HG03469 (cell line): ENCODE data around the gene SNX14.
A peak's percentile ranks its signal among the peaks of the same experiment; 100 is the strongest.
"Not testable (repeated sequence)": the region's sequence is repeated elsewhere in the genome, so short reads cannot be mapped to it uniquely, and the experiment has no call there.

Experiments
- ATAC-seq: cut with Tn5 transposase; IDR thresholded peaks from one replicate; pipeline ENCODE4 v1.9.1; 2021; ENCODE audit warnings: mild to moderate bottlenecking, moderate library complexity, moderate number of reproducible peaks; ENCODE audit not compliant: unreplicated experiment

Gene SNX14, protein sequence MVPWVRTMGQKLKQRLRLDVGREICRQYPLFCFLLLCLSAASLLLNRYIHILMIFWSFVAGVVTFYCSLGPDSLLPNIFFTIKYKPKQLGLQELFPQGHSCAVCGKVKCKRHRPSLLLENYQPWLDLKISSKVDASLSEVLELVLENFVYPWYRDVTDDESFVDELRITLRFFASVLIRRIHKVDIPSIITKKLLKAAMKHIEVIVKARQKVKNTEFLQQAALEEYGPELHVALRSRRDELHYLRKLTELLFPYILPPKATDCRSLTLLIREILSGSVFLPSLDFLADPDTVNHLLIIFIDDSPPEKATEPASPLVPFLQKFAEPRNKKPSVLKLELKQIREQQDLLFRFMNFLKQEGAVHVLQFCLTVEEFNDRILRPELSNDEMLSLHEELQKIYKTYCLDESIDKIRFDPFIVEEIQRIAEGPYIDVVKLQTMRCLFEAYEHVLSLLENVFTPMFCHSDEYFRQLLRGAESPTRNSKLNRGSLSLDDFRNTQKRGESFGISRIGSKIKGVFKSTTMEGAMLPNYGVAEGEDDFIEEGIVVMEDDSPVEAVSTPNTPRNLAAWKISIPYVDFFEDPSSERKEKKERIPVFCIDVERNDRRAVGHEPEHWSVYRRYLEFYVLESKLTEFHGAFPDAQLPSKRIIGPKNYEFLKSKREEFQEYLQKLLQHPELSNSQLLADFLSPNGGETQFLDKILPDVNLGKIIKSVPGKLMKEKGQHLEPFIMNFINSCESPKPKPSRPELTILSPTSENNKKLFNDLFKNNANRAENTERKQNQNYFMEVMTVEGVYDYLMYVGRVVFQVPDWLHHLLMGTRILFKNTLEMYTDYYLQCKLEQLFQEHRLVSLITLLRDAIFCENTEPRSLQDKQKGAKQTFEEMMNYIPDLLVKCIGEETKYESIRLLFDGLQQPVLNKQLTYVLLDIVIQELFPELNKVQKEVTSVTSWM

DNA sequence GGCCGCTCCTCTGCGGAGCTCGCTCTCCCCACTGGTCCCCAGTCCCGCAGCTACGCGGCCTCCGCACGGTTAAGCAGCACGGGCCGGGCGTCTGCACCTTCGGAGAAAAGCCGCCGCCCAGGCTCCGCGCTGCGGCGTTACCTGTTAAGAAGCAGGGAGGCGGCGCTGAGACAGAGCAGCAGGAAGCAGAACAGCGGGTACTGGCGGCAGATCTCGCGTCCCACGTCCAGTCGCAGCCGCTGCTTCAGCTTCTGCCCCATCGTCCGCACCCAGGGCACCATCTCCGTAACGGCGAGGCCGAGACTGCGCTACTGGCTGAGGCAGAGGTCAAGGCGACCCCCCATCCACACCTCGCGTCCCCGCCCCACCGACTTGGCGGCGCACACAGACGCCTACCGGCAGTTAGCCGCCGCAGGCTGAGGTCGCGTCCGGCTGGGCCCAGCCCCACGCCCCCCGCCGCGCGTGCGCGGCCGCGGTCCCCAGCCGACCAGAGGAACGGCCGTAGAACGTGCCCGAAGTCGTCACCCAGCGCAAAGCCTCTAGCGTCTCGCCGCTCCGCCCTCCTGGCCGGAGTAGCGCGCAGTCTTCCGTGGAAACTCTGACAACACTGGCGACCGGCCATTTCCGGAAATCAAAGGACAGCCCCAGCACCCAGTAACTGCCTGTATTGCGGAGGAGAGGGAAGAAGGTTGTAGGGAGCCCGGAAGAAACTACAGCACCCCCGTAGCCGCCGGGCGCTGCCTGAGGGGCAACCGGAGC, at the start of gene SNX14:
SNX14 (minus strand) TSS at position 421 of the 759 bp plus-strand sequence; CDS start at position 281, 140 bp downstream.
- peak; percentile 88 for ATAC-seq

DNA sequence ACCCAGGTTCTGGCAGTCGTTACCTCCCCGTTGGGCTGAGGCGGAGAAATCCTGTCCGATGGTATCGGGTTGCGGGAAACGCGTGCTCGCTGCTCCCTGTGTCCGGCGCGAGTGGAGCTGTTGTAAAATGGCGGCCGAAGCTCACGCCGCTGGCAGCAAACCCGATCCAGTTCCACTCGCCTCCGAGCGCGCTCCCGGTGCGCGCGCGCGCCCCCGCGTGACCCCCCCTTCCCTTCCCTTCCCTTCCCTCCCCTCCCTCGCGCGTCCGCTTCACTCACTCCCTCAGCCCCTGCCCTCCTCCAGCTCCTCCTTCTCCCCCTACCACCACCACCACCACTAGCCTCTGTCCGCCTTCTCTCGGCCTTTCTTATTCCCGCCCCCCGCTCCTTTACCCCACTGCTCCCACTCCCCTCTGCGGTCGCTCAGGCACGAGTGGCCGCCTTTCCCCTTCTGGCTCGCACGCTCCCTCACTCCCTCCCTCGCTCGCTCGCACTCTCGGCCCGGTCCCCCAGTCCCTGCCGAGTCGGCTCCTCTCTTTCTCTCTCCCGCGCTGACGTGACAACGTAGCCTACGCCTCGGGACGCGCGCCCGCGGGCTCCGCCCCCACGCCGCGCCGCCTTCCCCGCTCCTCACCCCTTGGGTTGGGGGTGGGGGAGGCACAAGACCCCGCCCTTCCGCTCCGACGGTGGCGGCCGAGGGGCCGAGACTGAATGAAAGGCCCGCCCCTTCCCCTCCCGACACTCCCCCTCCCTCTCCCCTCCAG, 49.3 kb upstream of the SNX14 start, which contains the start of gene SYNCRIP:
SYNCRIP (minus strand) TSS at position 113 of the 763 bp plus-strand sequence. CDS start 1,447 bp downstream, outside the sequence.
- peak; percentile 66 for ATAC-seq

DNA sequence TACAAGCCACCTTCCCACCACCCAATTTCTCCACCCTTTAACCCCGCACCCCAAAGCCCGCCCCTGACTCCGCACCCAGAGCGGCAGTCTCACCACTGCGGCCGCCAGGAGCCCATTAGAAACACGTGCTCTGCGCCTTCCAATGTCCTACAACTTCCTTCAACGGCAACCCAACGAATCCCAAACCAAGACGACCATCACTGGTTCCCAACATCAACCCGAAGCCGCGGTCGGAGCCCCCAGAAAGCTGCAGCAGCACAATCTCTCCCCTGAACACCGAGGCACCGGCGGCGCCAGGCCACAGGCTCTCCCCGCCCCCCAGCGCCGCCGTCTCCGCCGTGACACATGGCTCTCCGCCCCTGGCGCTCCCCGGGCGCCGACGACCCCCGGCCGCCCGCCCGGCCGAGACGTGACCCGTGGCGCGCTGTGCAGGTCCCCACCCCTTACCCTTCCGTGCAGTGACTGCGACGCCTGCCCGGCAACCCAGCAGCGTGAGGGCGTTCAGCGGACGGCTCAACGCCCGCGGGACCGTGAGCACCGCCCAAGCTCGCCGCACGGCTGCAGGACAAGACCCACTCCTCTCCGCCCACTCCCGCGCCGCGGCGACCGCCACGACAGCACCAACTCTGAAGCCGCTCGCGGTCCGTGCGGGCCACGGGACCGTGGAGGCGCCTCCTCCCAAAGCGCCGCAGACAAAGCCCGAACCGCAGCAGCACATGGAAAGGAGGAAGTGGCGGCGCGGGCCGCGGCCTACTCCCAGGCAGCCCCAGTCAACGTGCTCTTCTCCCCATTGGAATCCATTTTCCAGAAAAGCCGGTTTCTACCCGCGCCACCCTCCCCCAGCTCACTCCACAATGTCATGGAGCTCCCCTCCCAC, 48.5 kb upstream of the SNX14 start:
- ATAC-seq, result no peak

DNA sequence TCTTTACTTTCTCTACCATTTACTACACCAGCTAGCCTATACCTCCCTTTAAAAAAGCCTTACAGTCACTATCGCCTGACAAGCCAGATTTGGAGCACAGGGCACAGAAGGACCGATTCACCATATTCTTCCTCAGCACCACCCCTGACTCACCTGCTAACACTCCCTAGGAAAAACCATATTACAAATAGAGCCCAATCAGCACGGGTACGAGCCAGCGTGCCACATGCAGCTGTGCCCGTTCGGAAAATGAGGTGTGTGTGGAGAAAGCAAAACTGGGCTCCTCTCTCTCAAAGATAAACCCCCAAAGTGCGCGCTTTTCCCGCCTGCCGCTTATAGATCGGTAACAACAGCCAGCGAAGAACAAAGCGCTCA, 47.9 kb upstream of the SNX14 start:
- ATAC-seq, result no peak

DNA sequence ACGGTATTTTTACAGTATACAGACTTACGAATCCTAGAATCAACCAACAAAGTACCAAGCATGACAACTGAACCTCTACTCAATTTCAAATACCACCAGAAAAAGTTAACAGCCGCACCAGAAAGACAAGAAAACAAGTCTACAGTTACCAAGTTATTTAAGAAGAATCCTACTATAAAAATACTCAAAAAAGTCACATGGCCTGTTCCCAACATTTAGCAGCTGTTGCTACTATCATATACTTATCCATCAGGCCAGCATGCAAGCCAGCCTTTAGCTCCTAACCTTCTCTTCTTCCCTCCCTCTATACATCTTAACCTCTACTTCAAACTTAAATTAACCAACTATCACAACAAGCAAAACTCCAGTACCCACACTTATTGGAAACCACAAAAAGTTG, 47.2 kb upstream of the SNX14 start:
- no peak for ATAC-seq

DNA sequence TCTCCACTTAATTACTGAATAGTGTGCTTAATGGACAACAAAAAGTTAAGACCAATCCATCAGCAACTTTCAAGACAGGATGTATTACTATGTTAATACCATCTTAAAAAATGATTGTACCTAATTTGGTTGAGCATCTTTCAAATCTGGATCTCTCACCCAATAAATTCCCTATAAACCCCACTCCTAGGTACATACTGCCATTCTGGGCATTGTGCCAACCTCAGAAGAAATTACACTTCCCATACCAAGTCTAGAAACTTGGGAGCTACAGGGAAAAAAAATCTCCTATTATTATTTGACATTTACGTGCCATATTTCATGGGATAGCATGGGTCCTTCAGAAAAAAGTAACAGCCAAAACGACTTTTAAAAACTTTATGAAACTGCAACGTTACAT, 43.9 kb upstream of the SNX14 start:
- ATAC-seq, result no peak

DNA sequence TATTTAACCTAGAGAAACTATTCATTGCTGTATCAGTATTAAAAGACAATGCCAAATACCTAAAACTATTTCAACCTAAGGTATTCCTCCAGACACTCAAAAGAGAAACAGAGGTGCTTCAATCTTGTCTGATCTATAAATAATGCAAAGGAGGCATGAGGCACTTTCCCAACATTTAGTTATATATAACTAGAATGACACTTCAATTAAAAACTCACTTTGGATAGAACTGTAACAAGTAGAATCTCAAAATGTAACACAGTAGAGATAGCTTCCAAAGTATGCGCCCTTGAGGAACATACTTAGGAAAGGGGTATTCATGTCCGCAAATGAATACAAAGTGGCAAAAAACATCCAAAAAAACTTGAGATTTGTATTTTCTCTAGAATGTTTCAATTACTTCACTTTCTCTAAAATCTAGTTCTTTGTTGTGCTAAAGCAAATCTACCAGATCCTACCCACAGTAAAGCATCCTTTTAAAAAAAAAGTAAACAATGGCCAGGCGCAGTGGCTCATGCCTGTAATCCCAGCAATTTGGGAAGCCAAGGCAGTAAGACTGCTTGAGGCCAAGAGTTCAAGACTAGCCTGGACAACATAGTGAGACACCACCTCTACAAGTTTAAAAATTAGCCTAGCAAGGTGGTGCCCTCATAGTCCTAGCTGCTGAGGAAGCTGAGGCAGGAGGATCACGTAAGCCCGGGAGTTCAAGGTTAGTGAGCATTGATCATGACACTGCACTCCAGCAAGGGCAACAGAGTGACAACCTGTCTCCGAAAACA, 38.7 kb upstream of the SNX14 start:
- no peak for ATAC-seq

DNA sequence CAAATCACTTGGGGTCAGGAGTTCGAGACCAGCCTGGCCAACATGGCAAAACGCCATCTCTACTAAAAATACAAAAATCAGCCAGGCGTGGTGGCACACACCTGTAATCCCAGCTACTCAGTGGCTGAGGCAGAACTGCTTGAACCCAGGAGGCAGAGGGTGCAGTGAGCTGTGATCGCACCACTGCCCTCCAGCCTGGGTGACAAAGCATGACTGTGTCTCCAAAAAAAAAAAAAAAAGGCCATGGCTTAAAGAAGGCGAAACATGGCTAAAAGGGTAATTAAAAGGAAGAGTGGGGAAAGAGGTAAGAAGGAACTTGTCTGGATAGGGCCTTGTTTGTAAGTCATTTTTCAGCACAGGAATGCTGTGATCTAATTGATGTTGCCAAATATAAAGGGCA, 37.5 kb upstream of the SNX14 start:
- not testable (repeated sequence) for ATAC-seq

DNA sequence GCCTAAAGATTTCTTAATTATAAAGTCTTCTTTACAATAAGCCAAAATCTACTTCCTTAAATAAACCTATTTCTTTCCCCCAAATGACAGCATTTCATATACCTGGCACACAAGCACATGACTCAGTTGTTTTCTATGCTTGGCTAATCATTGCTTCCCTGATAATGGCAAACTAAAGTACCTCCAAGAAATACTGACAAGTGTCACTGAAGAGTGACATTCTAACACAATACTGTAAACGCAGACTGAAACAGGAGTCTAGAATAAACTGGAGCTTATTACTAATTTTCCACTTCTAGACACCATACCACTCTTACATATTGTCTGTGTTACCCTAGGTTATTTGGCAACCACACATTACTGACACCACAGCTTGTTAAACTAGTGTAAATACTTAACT, 34.7 kb upstream of the SNX14 start:
- no peak for ATAC-seq

DNA sequence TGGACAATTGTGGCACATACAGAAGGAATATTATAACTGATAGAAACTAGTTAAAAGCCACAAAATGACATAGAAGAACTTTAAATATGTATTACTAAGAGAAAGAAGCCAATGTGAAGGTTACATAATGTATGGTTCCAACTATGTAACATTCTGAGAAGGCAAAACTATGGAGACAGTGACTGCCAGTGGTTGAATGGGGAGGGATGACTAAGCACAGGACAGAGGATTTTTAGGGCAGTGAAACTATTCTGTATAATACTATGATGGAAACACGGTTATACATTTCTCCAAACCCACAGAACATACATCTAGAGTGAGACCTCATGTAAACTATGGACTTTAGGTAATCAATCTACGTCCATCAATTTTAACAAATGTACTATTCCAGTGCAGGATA, 26.6 kb upstream of the SNX14 start:
- no peak for ATAC-seq

DNA sequence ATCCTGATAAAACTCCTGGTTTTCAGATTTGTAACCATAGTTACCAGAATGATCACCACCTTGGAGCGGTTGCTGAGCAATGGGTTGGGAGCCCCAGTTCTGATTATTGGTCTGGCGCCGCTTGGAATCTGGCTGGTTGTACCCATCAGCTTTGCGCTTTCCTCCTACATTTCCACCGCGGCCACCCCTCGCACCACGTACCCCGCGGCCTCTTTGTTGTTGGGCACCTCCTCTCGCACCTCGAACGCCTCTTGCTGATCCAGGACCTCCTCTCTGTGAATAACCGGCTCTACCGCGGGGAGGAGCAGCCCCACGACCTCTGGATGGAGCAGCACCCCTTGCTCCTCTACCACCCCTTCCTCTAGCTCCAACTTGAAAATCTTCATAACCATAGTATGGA, 21.1 kb upstream of the SNX14 start:
- no peak for ATAC-seq

DNA sequence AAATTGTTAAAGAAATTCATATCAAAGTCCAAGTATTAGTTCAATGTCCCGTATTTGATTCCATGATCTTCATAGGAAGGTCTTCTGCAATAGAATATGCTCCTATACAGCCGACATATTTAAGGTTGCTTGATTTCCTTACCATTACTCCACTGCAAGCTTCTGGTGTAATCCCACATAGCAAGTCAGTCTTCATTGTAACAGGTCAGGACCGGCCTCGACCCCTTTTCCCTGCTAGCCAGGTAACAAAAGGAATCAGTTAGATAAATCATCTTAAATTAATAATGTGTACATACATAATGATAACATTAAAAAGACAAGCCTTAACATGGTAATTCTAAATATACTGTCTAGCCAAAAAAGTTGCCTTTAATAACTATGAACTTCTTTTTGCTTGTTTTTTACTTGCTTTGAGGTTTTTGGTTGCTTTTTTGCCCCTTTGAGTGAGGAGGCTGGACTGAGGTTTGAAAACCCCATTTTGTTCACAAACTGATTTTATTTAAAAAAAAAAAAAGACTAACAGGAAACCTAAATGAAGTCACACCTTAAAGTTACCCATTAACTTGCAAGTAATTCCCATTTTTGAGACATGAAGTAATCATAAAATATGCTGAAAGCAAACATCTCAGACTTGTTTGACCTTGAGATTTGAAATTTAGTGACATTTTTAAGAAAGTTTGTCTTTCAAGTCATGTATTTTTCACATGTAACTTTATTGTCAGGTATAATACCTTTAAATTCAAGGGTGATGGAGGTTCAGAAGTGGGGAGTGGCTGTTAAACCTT, 19.2 kb upstream of the SNX14 start:
- ATAC-seq, result no peak

DNA sequence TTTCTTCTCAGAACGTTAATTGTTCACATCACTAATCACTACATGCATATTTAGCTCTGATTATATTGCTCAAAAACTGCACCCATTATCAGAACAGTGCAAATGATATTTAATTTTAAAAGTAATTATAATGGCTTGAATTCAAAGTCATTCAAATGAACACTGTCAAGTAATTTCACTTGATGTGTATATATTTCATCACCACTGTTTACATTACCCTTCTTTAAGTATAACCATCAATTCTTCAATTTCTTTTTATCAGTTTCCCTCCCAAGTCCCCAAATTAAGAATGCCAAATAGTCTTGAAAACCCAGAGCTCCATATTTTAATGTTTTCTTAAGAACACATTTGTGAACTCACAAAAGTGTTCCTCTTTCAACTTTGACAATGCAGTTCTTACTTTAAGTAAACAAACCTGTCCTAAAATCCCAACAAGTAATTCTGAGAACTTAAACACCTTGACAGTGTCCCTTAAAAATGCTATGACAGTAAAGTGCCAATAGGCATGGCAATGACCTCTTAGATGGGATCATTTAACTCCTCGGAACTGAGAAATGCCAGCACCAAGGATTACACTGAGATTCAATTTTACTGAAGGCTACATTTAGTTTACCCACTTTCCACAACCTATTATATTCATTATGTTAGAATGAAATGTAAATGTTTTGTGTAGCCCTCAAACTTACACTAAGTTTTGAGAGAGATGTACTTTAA, 16.7 kb upstream of the SNX14 start:
- no peak for ATAC-seq

DNA sequence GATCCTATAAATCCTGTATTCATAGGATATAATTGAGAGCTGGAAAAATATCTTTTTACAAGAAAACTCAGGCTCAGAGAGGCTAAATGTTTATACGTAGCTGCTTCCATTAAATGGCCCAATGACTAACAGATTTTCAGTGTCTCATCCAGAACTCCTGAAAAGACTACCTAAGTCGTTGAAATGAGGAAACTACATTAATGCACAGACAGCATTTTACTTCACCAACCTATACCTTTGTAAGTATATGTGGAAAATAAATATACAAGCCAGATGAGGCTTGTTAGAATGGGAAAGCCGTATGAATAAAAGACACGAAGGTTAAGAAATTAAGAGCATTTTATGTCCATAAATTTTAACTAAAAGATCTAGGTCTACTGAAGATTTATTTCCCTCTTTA, 8.4 kb upstream of the SNX14 start:
- no peak for ATAC-seq

DNA sequence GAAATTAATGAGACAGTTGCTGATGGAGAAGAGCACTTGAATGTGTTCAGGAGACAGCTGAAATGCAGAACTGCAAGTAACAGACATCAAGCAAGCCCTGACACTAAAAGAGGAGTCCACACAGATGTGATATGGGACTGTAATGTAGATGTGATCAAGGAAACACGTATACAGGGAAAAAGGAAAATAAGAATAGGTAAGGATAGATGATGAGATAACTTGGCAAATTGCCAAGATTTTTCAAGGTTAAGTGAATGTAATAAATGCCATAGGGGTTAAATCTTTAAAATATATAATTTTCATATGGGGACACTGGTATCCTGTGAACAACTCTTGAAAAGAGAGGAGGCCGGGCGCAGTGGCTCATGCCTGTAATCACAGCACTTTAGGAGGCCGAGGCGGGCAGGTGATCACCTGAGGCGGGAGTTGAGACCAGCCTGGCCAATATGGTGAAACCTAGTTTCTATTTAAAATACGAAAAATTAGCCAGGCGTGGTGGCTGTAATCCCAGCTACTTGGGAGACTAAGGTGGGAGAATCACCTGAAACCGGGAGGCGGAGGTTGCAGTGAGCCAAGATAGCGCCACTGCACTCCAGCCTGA, 7.2 kb upstream of the SNX14 start:
- no peak for ATAC-seq

DNA sequence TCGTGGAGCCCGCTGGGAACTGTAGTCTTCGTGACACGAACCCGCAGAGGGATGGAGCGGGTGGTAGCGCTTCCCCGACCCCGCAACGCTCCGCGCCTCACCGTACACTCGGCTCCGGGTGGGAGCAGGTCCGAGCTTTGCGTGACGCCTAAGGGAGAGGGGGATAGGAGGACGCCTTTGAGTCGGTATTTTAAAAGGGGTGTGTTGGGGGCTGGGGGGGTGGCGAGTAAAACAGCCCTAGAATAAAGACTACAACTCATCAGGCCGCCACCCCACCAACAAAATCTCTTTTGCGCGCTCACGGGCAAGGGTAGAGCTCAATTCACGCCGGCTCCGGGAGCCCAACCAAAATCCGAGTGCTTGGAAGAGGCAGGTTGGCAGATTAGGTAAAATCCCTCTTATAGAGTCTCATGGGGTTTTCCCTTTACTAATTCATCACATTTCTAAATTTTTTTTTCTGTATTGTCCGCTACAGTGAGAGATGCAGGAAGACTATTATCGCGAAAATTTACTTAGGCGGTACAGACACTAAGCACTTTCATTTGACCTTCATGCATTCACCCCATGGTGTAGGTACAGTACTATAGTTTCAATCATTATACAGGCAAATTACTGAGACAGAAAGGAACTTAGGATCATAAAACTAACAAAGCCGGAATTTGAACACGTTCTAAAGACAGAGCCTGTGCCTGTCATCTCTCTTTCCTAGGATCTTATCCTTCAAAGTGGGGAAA, 706 bp upstream of the SNX14 start:
- ATAC-seq, result no peak
